AG09319 (cell line): ENCODE data around the gene SLC17A9.

Experiments used
- DNase-seq: peaks from one replicate; pipeline ENCODE4 v3.0.0-alpha.2; 2010; ENCODE audit warnings: low read depth; ENCODE audit errors: extremely low read depth
- TF ChIP-seq, protein P1 (sequence below): IDR thresholded peaks from 2 replicates; pipeline ENCODE4 v1.5.1; 2011; ENCODE audit warnings: low read depth, mild to moderate bottlenecking, inconsistent platforms, low read length, moderate library complexity

The SLC17A9 gene

DNA sequence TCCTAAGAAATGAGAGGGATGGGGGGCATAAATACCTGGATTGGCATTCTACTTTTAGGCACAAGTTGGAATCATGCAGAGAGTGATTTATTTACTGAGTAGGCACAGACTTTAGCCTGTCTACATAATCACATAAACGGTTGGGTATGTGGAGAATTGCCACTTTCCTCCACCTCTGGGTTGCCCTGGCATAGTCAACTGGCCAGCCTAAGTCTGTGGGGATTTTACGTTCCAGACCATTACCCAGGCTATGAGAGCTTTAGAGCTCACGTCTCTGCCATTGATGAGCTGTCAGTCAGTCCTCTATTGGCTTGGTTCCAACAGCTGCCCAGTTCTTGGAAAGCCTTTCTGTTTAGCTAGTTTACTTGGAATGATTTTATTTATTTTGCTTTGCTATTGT is 59.3 kb downstream of the SLC17A9 start:
- TF ChIP-seq, protein P1, sequence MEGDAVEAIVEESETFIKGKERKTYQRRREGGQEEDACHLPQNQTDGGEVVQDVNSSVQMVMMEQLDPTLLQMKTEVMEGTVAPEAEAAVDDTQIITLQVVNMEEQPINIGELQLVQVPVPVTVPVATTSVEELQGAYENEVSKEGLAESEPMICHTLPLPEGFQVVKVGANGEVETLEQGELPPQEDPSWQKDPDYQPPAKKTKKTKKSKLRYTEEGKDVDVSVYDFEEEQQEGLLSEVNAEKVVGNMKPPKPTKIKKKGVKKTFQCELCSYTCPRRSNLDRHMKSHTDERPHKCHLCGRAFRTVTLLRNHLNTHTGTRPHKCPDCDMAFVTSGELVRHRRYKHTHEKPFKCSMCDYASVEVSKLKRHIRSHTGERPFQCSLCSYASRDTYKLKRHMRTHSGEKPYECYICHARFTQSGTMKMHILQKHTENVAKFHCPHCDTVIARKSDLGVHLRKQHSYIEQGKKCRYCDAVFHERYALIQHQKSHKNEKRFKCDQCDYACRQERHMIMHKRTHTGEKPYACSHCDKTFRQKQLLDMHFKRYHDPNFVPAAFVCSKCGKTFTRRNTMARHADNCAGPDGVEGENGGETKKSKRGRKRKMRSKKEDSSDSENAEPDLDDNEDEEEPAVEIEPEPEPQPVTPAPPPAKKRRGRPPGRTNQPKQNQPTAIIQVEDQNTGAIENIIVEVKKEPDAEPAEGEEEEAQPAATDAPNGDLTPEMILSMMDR = no peak
- no peak for DNase-seq

DNA sequence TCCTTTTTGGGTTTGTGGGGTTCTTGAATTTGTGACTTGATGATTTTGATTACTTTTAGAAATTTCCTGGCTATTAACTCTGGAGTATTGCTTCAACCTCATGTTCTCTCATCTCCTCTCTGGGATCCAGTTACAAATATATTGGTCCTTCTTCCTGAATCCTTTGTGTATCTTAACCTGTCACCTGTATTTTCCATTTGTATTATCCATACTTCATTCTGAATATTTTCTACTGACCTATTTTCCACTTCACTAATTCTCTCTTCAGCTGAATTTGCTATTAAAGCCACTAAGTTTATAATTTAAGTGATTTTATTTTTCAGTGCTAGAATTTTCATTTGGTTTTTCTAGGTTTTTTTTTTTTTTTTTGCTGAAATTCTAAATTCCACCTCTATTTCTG is 60.7 kb downstream of the SLC17A9 start:
- DNase-seq = no peak

DNA sequence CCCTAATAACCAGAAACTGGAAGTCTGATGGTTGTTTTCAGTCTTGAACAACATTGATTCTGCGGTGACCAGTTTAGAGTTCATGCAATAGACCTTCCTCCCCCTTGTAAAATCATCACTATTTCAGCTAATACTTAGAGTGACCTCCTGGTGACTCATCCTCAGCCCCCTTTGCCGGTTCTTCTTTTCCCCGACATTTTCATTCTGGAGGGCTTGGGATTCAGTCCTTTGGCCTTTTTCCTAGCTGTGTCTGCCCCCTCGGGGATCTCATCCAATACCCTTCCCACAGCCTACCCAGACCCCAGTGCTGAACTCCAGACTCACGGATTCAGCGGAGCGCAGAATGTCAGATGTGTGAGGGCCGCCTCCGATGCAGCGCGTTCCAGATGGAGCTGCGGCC is 61.8 kb downstream of the SLC17A9 start:
- TF ChIP-seq, protein P1 = no peak
- DNase-seq = no peak

More for the DNA sequence above, 60.7 kb downstream of the SLC17A9 start:
- TF ChIP-seq, protein P1 = no peak

DNA sequence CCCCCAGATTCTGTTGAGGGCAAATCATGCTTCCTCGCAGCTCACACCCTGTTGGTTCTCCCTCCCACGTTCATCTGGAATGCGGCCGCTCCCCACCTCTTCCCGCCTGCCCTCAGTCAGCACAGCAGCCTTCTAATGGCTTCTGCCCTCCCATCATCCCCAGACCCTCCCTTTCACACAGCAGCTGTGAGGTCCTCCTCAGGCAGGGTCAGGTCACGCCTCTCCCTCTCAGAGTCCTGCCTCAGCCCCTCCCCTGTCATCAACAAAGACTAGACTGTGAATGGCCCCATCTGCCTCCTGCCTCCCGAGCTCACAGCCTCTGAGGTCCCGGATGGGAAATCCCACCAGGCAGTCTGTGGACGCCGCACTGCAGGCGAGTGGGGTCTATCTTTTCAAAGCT is 62.2 kb downstream of the SLC17A9 start:
- DNase-seq = no peak
- TF ChIP-seq, protein P1 = no peak

DNA sequence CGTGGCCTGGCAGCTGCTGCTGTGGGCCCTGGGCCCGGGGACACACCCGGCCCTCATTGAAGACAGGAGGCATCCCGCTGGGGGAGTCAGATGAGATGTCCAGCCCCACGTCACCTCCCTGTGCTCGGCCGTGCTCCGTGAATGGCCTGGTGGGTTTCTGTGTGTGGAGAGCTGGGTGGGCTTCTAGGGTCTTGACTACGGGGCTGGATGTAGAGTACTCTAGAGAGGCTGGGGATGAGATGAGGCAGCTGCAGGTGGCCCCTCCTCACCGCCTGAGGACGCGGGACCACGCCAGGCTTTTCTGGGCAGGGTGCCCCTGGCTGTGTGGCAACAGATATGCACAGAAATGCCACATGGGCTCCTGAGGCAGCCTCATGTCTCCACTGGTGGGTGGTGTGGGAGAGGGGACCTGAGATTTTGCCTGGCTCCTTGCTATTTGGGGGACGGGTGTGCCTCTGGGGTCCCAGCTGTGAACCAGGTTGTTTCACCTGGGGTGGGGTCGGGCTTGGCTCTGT is 62.7 kb downstream of the SLC17A9 start:
- DNase-seq = no peak
- TF ChIP-seq, protein P1 = no peak

DNA sequence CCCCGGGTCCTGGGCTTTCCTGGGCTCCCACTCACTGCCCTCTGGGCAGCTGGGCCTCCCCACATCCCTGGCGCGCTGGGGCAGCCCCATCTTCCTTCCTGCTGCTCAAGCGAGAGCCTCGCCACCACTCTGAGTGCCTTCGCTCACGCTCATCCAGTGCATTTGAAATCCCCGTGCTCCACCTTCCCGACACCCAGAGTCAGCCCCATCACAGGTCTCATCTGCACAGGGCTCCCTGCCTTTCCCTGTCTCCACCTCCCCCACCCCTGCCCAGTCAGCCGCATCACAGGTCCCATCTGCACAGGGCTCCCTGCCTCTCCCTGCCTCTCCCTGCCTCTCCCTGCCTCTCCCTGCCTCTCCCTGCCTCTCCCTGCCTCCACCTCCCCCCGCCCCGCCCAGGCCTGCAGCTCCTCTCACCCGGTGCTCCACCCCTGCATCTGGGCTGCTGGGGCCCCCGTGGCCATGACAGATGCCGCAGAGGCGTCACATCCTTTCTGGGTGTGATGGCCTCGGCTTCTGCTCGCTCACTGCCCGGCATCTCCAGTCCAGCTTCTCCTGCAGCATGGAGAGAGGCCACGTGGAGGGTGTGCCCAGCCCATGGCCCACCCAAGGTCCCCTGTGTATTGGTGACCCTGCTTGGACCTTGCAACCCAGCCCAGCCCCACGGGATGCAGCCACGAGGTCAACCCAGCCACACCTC is 63.3 kb downstream of the SLC17A9 start:
- TF ChIP-seq, protein P1 = no peak
- no peak for DNase-seq

DNA sequence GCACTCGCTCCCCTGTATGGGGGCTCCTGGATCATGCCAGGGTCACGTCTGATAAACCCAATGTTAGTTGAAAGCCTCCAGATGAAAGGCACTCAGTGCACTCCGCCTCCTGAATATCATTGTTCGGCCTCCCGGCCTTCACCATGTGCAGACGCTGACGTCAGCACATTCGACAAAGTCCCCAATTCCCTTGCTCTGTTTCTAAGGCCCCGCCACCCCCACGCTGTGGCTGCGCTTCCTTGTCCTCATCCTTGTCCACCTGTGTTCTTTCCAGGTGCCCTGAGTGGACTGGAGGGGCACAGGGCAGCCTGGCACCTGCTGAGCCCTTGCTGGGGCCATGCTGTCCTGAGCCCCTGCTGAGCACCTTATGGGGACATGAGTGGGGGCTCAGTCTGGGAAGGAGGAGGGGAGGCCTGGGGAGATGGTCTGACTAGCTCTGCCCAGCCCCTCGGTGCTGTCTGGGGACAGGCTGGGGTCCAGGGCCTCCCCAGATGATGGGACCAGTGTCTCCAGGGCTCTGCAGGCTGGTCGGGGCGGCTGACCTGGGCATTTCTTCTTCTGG is 64.1 kb downstream of the SLC17A9 start:
- no peak for DNase-seq
- TF ChIP-seq, protein P1 = no peak
